Heart right ventricle (tissue), 16 donors: ENCODE measurements around the gene PPM1B. TPM values are rescaled to one million over a fixed set of nuclear protein-coding genes. Genes with fewer than 3 reads are reported as not detected.

Experiments
- ATAC-seq, 8 donors: fragments of 200-7000 bp; cut with Tn5 transposase; one replicate each; pipeline ENCODE4 v1.9.1; 2020; ENCODE audit warnings: mild to moderate bottlenecking in 8 of 8, moderate library complexity in 8 of 8, moderate number of reproducible peaks in 1 of 8
- DNase-seq, 2 donors: peaks; one replicate each; pipeline ENCODE4 v3.0.0-alpha.2; 2020
- H3K27ac ChIP-seq, 10 donors: fragments of 200-600 bp; sonication (generic) in 2 of 10; one replicate each; pipeline versions ENCODE4 v1.5.0 to v1.8.0; 2020 to 2022; ENCODE audit warnings: mild to moderate bottlenecking in 3 of 10
- H3K27me3 ChIP-seq, 7 donors: fragments of 200-600 bp; one replicate each; pipeline ENCODE4 v1.8.0; 2021 to 2022; ENCODE audit warnings: mild to moderate bottlenecking in 2 of 7
- H3K36me3 ChIP-seq, 9 donors: fragments of 200-600 bp; sonication (generic) in 1 of 9; one replicate each; pipeline versions ENCODE4 v1.5.0 to v1.8.0; 2020 to 2022; ENCODE audit warnings: mild to moderate bottlenecking in 2 of 9
- H3K4me1 ChIP-seq, 9 donors: fragments of 200-600 bp; sonication (generic) in 1 of 9; one replicate each; pipeline versions ENCODE4 v1.5.0 to v1.8.0; 2020 to 2022; ENCODE audit warnings: mild to moderate bottlenecking in 4 of 9
- H3K4me3 ChIP-seq, 10 donors: fragments of 200-600 bp; sonication (generic) in 2 of 10; one replicate each; pipeline versions ENCODE4 v1.5.0 to v1.8.0; 2020 to 2022; ENCODE audit warnings: mild to moderate bottlenecking in 7 of 10, moderate library complexity in 2 of 10
- H3K9me3 ChIP-seq, 11 donors: fragments of 200-600 bp in 10 of 11; sonication (generic) in 2 of 11; one replicate each; pipeline versions ENCODE4 v1.5.0 to v1.8.0; 2013 to 2022; ENCODE audit warnings: mild to moderate bottlenecking in 2 of 11, control low read depth in 1 of 11, moderate library complexity in 1 of 11
- WGBS, 2 donors: extraction: QIAGEN DNeasy Blood & Tissue Kit; methylation state at CpG; one replicate each; pipeline ENCODE4 v1.1.7; 2013; ENCODE audit warnings: inconsistent platforms in 1 of 2; 5-methylcytosine and 5-hydroxymethylcytosine counted together
- intact Hi-C, 10 donors: fragments of 100-400 bp; cut with DNase I; formaldehyde crosslinking; loops; one replicate each; pipeline versions ENCODE4 v1.11.1 to v1.14.2; 2022
- polyA plus RNA-seq, 2 donors: library from polyadenylated mRNA; stranded (reverse); fragments of 200-250 nt; gene quantifications; one replicate each; pipeline ENCODE4 v1.2.3, GENCODE V29; 2013
- total RNA-seq, 10 donors: library from RNA; stranded (reverse); fragmentation: NEBNext Ultra II Directional in 3 of 10; extraction: Animal tissue kit (Norgen Biotek cat#: 25700) in 3 of 10; gene quantifications; one replicate each; pipeline versions ENCODE4 v1.2.1 to v1.2.4, GENCODE V29; 2021 to 2023
- TF ChIP-seq, protein P1 (sequence below), 9 donors: fragments of 200-600 bp; sonication (generic) in 2 of 9; IDR thresholded peaks; one replicate each; pipeline versions ENCODE4 v1.5.0 to v1.8.0; 2021 to 2022; ENCODE audit warnings: antibody characterized with exemption in 9 of 9, mild to moderate bottlenecking in 5 of 9, moderate library complexity in 1 of 9
- donor health status: Arrhythmogenic right ventricular cardiomyopathy.
- donor health status: ischemic (EF 13 %, LVEDD 7.1; RV severe dilation, severe dysfunction).
- donor health status: healthy with polysubstance abuse.
- donor health status: DM: no; HTN: yes; CAD: no.
- donor health status: DM: no; HTN: no; CAD: no.
- donor health status: ischemic (EF 25% LVEDD 6.9; RV normal size, moderate dysfunction).
- donor health status: ischemic (EF 25% LVEDD 5.7; RV mildly dilated, moderate dysfunction).
- donor health status: healthy.
- donor health status: DM: yes; HTN: yes; CAD: no.
- donor health status: Ischemic cardiomyopathy.
- donor health status: ischemic (EF 35%, LVEDD 5.7; RV mildly dilated, moderate dysfunction).
- donor health status: nonischemic (EF 11% LVEDD 7.7; RV severe dilation, severe dysfunction).
- donor health status: DM: yes; HTN: yes; CAD: no.
- donor health status: PGD.
- donor health status: ischemic (EF 29% LVEDD 5.4; RV normal size, mild dysfunction).
- donor health status: nonischemic (EF 23%, LVEDD 6.1; RV moderate dilation, normal function).

Gene PPM1B
- total and polyA plus RNA-seq, 12 donors: 20.7 to 69.5 (median 55.2) TPM

DNA sequence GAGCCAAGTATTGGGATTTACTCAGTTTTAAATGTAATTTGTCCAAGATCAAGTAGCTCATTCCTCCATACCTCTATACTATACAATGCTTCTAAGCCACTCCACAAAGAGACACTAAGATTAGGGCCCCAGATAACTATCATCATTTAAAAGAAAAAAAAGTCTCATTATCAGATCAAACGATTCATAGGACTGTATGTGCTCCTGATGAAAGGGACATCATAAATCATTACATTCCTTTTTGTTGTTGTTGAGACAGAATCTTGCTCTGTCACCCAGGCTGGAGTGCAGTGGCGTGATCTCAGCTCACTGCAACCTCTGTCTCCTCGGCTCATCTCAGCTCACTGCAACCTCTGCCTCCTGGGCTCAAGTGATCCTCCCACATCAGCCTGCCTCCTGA, 104.4 kb downstream of the PPM1B start:
- Histone ChIP-seq H3K4me3 (no peak overlapping the region), H3K9me3 (no peaks in the 10 kb centered on the region), H3K27ac (no peak overlapping the region), H3K4me1 (peaks cover 0 to 13% (median 3%) of the 10 kb centered on the region in 9 donors), H3K36me3 (no peaks in the 10 kb centered on the region), H3K27me3 (no peaks in the 10 kb centered on the region)
- DNase-seq: no peak
- TF ChIP-seq, protein P1, sequence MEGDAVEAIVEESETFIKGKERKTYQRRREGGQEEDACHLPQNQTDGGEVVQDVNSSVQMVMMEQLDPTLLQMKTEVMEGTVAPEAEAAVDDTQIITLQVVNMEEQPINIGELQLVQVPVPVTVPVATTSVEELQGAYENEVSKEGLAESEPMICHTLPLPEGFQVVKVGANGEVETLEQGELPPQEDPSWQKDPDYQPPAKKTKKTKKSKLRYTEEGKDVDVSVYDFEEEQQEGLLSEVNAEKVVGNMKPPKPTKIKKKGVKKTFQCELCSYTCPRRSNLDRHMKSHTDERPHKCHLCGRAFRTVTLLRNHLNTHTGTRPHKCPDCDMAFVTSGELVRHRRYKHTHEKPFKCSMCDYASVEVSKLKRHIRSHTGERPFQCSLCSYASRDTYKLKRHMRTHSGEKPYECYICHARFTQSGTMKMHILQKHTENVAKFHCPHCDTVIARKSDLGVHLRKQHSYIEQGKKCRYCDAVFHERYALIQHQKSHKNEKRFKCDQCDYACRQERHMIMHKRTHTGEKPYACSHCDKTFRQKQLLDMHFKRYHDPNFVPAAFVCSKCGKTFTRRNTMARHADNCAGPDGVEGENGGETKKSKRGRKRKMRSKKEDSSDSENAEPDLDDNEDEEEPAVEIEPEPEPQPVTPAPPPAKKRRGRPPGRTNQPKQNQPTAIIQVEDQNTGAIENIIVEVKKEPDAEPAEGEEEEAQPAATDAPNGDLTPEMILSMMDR (IDR thresholded peaks at IDR 0.05): no peak
- intact Hi-C loops: no loop called here
- WGBS, 2 donors: 76 to 78% methylated on average over 3 of the region's 3 CpGs
- ATAC-seq: no peak

DNA sequence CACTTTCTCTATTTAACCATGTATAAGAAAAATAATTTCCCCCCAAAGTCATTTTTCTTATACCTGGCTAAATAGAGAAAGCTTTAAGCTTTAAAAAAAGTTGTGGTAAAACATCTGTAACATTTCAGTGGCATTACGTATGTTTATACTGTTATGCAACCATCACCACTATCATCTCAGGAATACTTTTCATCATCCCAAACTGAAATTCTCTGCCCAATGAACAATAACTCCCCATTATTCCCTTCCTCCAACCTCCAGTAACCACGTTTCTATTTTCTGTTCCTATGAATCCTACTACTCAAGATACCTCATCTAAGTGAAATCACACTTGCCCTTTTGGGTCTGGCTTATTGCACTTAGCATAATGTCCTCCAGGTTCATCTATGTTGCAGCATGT, 104.9 kb downstream of the PPM1B start:
- DNase-seq (no peak), ATAC-seq (no peak)
- Histone ChIP-seq H3K27me3 (no peaks in the 10 kb centered on the region), H3K4me3 (no peak overlapping the region), H3K9me3 (no peaks in the 10 kb centered on the region), H3K27ac (no peak overlapping the region), H3K36me3 (no peaks in the 10 kb centered on the region), H3K4me1 (peaks cover 0 to 8% (median 0%) of the 10 kb centered on the region in 9 donors)
- TF ChIP-seq, protein P1 (IDR thresholded peaks at IDR 0.05): no peak
- intact Hi-C loops: no loop called here
- 67 to 72% methylated on average over 2 of the region's 2 CpGs for WGBS, 2 donors

DNA sequence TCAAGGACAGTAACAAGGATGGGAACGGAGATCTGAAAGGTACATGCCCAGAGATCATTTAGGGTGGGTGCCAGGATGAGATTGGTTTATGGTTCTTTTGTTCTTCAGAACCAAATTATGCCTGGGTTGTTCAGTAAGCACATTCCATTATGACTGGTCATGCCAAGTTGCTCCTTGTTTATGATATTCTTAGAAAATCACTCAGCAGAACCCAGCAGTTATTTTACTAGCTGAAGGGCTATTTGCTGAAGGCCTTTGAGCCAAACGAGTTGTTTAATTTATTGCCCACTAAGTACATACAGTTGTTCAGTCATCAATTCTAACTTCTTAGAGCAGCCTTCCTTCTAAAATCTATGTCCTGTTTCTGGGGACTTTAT, 107.2 kb downstream of the PPM1B start:
- intact Hi-C loops: no loop called here
- H3K27me3 ChIP-seq: no peaks in the 10 kb centered on the region
- H3K4me1 ChIP-seq: peaks cover 0 to 5% (median 0%) of the 10 kb centered on the region in 9 donors
- H3K36me3 ChIP-seq: no peaks in the 10 kb centered on the region
- TF ChIP-seq, protein P1 (IDR thresholded peaks at IDR 0.05): no peak
- DNase-seq (no peak), ATAC-seq (no peak)
- 79 to 84% methylated on average over 2 of the region's 2 CpGs for WGBS, 2 donors
- H3K27ac ChIP-seq: no peak overlapping the region
- H3K4me3 ChIP-seq: no peak overlapping the region
- no peaks in the 10 kb centered on the region for H3K9me3 ChIP-seq

DNA sequence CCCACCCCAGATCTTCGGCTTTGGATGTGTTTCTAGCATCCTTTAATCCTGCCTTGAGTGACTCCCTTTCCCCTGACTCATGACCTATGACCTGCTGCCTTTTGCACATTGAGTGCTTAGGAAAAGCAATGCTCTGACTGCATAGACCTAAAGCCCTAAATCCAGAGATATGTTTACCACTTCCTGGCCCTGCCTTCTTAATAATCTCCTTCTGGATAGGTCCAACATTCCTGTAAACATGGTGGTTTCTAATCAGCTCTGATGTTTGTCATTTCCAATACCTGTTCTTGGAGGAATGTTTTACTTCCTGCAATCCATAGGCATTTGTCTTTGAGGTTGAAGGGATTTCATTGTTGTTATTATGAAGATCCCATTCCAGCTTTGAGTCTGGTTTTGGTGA, 108.9 kb downstream of the PPM1B start:
- no peaks in the 10 kb centered on the region for H3K27me3 ChIP-seq
- WGBS, 2 donors: 57 to 70% methylated on average over 1 of the region's 1 CpG

More for the DNA sequence above, 108.9 kb downstream of the PPM1B start:
- no peaks in the 10 kb centered on the region for H3K36me3 ChIP-seq
- intact Hi-C loops: no loop called here
- TF ChIP-seq, protein P1 (IDR thresholded peaks at IDR 0.05): no peak
- no peak for DNase-seq
- ATAC-seq: no peak
- no peak overlapping the region for H3K4me3 ChIP-seq
- H3K9me3 ChIP-seq: no peaks in the 10 kb centered on the region
- H3K27ac ChIP-seq: no peak overlapping the region
- H3K4me1 ChIP-seq: peaks cover 0 to 5% (median 0%) of the 10 kb centered on the region in 9 donors
